A673 (cell line): Measurements from ENCODE around the gene SDCBP2.

Experiments used
- CTCF ChIP-seq: fragments of 300-800, 200-600 bp; sonication (generic); conservative IDR thresholded peaks from 2 replicates; pipeline ENCODE4 v1.5.1; 2017; ENCODE audit warnings: low read depth, mild to moderate bottlenecking, antibody characterized with exemption, low read length, moderate library complexity, mixed read lengths
- EZH2 ChIP-seq: fragments of 200-600 bp; sonication (generic); IDR thresholded peaks from 2 replicates; pipeline ENCODE4 v1.6.1; 2017; ENCODE audit warnings: borderline replicate concordance, low read depth, mild to moderate bottlenecking, mixed read lengths, antibody characterized with exemption, low read length; ENCODE audit not compliant: poor library complexity, severe bottlenecking

DNA sequence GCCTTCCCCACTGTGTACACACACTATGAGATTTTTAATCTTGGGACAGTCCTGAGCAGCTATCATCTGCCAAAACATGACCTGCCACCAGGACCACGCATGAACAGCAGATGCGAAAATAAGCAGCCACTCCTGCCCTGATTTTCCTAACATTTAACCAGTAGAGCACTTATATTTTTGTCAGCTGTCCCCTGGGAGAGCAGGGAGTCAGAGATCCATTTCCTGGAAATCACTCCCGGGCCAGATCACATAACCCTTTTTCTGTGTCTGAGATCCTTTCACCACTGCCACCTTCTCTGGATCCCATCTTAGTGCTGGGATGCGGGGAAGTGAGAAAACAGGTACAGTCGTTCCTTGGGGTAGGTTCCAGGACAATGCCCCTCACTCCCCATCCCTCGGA lies 5.7 kb downstream of the SDCBP2 start:
- TF ChIP-seq CTCF (no peak), EZH2 (no peak)
